AG04450 (cell line): ENCODE data around the gene ANKHD1. TPM values are rescaled to one million over a fixed set of nuclear protein-coding genes. Genes with fewer than 3 reads are reported as not detected.
"Not testable (repeated sequence)": the region's sequence is repeated elsewhere in the genome, so short reads cannot be mapped to it uniquely, and the experiment has no call there.

ENCODE experiments used
- CTCF ChIA-PET: fragments of 300-600, 350-600 bp; formaldehyde crosslinking; extraction: SDS; loops from one replicate; lab custom pipeline; 2022; ENCODE audit warnings: antibody characterized with exemption, inconsistent platforms; lab: Charles Lee
- POLR2A ChIA-PET: fragments of 350-600 bp; formaldehyde crosslinking; extraction: SDS; loops from one replicate; lab custom pipeline; 2021; ENCODE audit warnings: antibody characterized with exemption, inconsistent platforms; lab: Yijun Ruan, JAX
- DNase-seq: peaks from one replicate; pipeline ENCODE4 v3.0.0-alpha.2; 2011; ENCODE audit warnings: low read depth, low spot score
- H3K27ac ChIP-seq: one replicate; pipeline ENCODE4 v1.5.1; 2012; ENCODE audit warnings: low read depth, low read length, control low read depth
- H3K27me3 ChIP-seq: one replicate; pipeline ENCODE4 v1.6.0; 2012; ENCODE audit warnings: low read length; ENCODE audit not compliant: control insufficient read depth, insufficient read depth
- H3K4me3 ChIP-seq: 2 replicates; pipeline ENCODE4 v1.5.1; 2011; ENCODE audit warnings: mild to moderate bottlenecking, low read depth, low read length, control low read depth
- H3K9me3 ChIP-seq: 2 replicates; pipeline ENCODE4 v1.5.1; 2012; ENCODE audit warnings: low read length; ENCODE audit not compliant: control insufficient read depth, insufficient read depth
- CTCF ChIP-seq: IDR thresholded peaks from 2 replicates; pipeline ENCODE4 v1.5.1; 2011; ENCODE audit warnings: low read depth, low read length, control low read depth, inconsistent platforms
- polyA plus RNA-seq: library from polyadenylated mRNA; depleted of rRNA; stranded (reverse); fragments of >200 nt; gene quantifications from 2 replicates; pipeline ENCODE4 v1.2.3, GENCODE V29; 2011

ANKHD1 gene
- polyA plus RNA-seq, 1 experiment = 56.6 TPM

GRCh38 chr5:140480310-140481014 lies 78.8 kb downstream of the ANKHD1 start:
- Histone ChIP-seq H3K27me3 (no peaks in the 10 kb centered on the region), H3K27ac (no peak overlapping the region), H3K9me3 (no peaks in the 10 kb centered on the region), H3K4me3 (no peak overlapping the region)
- no peak for TF ChIP-seq CTCF
- ChIA-PET CTCF (no interaction called here), POLR2A (no interaction called here)
- no peak for DNase-seq

GRCh38 chr5:140481758-140482157 lies 80.1 kb downstream of the ANKHD1 start:
- Histone ChIP-seq H3K9me3 (no peaks in the 10 kb centered on the region), H3K27ac (no peak overlapping the region), H3K27me3 (no peaks in the 10 kb centered on the region), H3K4me3 (no peak overlapping the region)
- CTCF ChIA-PET = interaction anchor here (0.5 to 0.9 kb wide), 2 partner anchors 41 to 59 kb away, joined by 3 to 6 read pairs; no protein-coding TSS in a partner anchor
- DNase-seq = no peak
- no peak for TF ChIP-seq CTCF
- POLR2A ChIA-PET = interaction anchor here (0.6 kb wide), 1 partner anchor 169 kb away, joined by 5 read pairs; no protein-coding TSS in a partner anchor

- no peak for TF ChIP-seq CTCF
- Histone ChIP-seq H3K27me3 (no peaks in the 10 kb centered on the region), H3K27ac (no peak overlapping the region), H3K9me3 (no peaks in the 10 kb centered on the region), H3K4me3 (no peak overlapping the region)
- ChIA-PET CTCF (no interaction called here), POLR2A (no interaction called here)
- DNase-seq = no peak
These were observed 81.4 kb downstream of the ANKHD1 start for GRCh38 chr5:140483055-140483454.

GRCh38 chr5:140488141-140488540 lies 86.5 kb downstream of the ANKHD1 start:
- CTCF ChIA-PET = interaction anchor here (0.6 kb wide), 1 partner anchor 124 kb away, joined by 3 read pairs; no protein-coding TSS in a partner anchor
- DNase-seq, H3K27me3 ChIP-seq, H3K27ac ChIP-seq, POLR2A ChIA-PET, H3K4me3 ChIP-seq, H3K9me3 ChIP-seq: not testable (repeated sequence)

GRCh38 chr5:140488914-140489313 lies 87.3 kb downstream of the ANKHD1 start:
- ChIA-PET POLR2A (no interaction called here), CTCF (no interaction called here)
- Histone ChIP-seq H3K27me3 (no peaks in the 10 kb centered on the region), H3K4me3 (no peak overlapping the region), H3K27ac (no peak overlapping the region), H3K9me3 (no peaks in the 10 kb centered on the region)
- DNase-seq = no peak
- TF ChIP-seq CTCF = no peak
